NOMO-1 treated with dmso at 0.1 percent for 144 hours (cell line): Measurements from ENCODE around the gene FBXO24.

Source experiments
- DNase-seq: peaks from one replicate; lab custom pipeline; 2025; ENCODE audit not compliant: unreplicated experiment; lab: John Stamatoyannopoulos, UW

FBXO24 gene

DNA sequence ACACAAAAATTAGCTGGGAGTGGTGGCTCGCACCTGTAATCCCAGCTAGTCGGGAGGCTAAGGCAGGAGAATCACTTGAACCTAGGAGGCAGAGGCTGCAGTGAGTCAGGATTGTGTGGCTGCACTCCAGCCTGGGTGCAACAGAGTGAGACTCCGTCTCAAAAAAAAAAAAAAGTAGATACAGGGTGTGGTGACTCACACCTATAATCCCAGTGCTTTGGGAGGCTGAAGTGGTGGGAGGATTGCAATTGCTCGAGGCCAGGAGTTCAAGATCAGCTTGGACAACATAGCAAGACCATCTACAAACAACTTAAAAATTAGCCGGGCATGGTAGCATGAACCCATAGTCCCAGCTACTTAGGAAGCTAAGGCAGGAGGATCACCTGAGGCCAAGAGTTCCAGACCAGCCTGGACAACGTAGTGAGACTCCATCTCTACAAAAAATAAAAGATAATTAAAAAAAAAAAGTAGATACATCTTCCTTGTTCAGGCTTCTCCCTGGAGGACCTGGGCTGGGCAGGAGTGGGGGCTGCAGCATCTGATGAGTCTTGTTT lies 28.3 kb downstream of the FBXO24 start:
- no peak for DNase-seq

DNA sequence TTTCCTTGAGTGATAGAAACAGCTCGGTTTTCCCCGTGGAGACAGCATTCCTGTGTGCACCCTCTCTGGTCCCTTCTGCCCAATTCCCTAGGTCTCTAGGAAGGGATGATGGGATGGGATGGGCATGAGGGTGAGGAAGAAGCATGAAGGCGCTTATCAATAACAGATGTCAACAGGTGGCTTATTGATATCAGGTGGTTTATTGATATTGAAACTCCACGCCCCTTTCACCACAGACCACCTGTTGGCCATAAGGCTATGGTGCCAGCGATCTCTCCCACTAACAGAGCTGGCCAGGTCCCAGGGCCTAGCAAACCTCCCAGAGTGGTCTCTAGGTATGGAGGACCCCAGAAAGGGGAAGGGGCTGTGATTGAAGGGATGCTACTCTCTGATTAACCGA lies 34.1 kb downstream of the FBXO24 start:
- no peak for DNase-seq

DNA sequence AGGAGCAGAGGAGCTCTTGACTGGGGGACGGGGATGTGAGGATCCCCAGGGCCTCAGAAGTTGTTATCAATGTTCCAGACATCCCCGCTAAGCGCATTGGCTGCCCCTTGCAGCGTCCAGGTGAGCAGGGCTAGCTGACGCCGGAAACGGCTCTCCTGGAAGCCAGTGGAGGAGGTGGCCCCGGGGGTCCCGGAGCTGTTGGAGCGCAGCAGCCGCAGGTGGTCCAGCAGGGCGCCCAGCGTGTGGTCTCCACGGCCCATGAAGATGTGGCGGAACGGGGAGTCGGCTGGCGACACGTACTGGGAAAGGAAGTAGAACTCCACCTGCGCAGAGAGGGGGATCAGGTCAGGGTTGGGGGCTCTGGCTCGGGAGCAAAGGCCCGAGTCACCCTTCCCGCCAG lies 34.7 kb downstream of the FBXO24 start:
- no peak for DNase-seq

DNA sequence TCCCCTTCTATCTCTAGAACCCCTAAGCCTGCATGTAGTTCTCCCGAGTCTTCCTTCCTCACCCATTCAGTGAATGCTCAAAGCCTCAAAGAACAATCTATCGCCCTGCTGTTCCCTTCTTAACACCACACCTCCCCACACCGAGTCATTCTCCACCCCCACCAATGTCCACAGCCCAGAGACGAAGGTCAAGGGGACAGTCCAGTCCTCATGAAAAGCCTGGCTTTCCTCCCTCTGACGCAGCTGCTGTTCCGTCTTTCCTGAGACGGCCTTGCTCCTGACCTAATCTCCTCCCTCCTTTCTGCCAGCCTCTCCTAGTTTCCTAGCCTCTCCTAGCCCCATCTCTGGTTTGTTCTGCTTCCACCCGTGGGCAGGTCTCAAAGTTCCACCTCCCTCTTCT lies 35.4 kb downstream of the FBXO24 start:
- DNase-seq: no peak

DNA sequence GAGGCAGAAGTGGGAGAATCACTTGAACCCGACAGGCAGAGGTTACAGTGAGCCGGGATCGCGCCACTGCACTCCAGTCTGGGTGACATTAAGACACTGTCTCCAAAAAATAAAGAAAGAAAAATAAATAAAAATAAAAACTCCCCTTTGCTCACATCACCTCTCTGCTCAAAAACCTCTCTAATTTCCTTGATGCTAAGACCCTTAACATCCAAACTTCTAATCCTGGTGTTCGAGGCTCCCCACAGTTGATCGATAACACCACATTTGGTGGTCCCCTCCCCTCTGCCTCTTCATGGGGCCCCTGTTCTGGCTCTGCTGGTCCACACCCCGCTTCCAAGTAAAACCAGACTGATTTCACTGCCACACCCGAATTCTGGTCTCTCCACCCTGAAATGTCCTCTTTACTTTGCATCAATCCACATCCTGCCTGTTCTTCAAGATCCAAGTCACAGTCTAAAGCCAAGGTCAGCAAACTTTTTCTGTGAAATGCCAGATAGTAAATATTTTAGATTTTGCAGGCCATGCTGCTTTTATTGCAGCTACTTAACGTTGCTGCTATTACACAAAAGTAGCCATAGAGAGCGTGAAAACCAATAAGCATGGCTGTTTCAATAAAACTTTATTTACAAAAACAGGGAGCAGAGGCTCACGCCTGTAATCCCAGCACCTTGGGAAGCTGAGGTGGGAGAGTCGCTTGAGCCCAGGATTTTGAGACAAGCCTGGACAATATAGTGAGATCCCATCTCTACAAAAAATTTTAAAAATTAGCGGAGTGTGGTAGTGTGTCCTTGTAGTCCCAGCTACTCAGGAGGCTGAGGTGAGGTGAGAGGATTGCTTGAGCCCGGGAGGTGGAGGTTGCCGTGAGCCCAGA lies 38.1 kb downstream of the FBXO24 start:
- DNase-seq: no peak

DNA sequence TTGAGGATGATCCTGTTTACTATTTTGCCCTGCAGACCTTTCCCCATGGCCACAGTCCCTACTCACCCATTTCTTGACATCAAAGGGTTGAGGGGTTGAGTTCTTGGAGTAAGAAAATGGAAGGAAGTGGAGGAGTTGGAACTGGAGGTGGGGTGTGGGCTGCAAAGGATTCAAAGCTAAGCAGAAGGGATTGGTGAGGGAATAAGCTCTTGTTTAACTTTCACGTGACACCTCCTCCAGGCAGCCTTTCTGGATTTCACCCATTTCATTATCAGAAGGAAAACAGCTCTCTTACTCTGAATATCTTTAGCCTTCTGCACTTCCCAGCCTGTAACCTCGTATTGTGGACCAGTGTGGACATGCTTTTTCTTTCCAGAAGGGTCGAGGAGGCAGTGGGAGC lies 39.9 kb downstream of the FBXO24 start:
- DNase-seq: no peak

DNA sequence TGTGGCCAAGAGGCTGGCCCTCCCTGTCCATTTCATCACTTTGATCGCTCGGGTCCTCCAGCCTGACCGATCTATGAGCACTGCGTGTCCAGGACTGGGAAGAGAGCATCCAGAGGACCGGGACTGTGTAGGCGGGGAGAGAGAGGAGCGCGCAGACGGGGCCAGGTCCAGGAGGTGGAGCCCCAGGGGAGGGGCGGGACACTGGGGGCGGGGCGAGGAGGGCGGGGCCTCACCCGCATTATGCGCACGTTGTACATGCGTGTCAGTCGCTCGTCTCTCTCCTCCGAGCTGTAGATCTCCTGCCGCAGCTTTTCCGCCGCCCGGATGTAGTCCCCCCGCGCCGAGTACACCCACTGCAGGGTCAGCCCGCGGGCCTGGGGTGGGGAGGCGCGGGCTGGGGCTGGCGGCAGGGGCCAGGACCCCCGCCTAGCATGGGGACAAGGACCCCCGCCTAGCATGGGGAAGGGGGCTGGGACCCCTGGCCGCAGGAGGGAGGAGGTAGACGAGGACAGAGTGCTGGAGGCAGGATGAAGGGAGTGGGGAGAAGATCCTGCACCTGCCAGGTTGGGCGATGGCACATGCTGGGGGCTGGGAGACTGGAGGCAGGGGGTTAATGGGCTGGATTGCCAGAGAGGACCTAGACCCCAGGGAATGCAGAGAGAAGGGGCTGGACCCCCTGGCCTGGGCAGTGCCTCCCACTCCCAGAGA lies 40.6 kb downstream of the FBXO24 start:
- no peak for DNase-seq

DNA sequence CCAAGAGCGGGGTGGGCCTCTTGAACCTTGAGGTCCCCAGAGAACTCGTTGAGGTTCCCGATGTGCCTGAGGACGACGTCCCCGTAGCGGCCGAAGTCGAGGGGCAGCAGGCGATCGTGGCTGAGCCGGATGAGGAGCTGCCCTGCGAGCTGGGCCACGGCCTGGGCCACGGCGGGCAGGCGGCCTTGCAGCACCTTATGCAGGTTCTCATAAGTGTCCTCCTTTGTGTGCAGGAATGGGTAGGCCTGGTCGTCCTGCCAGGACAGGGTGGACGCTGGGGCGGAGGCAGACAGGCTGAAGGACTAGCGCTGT lies 41.1 kb downstream of the FBXO24 start:
- no peak for DNase-seq

DNA sequence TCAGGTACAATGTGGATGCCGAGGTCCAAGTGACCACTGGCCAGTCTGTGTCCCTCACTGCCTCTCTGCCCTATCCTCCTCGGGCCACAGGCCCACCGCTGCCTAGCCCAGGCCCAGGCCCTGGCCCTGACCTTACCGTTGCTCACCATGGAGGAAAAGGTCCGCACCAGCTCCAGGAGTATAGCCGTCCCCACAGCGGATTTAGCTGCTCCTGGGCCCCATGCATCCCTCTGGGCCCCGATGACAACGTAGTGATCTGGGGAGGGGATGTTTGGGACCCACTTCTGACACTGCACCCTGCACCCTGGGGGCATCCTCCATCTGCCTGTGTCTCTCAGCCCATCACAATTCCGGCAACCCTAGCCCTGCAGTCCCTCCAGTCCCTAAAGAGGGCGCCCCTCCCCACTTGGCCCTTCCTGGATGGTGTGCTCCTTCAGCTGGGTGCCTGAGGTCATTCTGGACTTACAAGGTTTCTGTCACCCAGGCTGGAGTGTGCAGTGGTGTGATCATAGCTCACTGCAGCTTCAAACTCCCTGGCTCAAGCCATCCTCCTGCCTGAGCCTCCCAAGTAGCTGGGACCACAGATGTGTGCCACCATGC lies 43.1 kb downstream of the FBXO24 start:
- peak; percentile 23 for DNase-seq

DNA sequence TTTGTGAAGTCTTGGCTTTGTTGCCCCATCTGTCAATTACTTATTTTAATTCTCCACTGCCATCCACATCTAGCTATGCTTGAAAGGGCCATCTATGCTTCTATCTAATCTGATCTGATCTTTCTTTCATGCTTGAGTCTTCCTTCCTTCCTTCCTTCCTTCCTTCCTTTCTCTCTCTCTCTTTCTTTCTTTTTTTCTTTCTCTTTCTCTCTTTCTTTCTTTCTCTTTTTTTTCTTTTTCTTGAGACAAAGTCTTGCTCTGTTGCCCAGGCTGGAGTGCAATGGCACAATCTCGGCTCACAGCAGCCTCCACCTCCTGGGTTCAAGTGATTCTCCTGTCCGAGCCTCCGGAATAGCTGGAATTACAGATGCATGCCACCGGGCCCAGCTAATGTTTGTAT lies 43.9 kb downstream of the FBXO24 start:
- DNase-seq: no peak

DNA sequence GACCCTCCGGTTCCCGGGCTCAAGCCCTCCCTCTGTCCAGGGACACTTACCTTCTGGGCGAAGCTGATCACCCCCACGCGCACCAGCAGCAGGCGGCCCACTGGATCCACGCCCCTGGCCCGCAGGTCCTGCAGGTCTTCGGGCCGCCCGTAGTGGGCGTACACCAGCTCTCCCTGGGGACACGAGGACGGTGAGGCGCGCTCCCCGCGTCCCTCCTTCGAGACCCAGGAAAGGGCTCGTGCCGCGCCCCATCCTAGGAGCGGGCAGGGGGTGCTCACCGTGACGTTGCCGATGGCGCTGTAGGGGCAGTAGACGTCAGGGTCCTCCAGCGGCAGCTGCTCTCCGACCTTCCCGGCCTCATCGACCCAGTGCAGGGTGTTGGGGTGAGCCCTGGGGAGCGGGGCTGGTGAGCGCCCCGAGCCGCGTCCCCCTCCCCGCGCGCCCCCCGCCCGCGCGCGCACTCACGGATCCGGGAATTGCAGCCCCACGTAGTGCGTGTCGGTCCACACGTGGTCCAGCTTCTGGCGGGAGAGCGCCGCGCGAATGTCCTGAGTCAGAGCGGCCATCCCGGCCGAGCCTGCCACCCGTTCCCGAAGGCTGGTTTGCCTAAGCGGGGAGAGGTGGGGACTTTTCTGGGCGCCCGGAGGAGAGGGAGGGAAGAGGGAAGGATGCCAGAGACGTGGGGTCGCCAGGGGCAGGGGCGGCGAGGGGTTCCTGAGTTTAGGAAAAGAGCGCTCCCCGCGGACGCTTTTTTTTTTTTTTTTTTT lies 47.0 kb downstream of the FBXO24 start:
- DNase-seq: peak; percentile 48

DNA sequence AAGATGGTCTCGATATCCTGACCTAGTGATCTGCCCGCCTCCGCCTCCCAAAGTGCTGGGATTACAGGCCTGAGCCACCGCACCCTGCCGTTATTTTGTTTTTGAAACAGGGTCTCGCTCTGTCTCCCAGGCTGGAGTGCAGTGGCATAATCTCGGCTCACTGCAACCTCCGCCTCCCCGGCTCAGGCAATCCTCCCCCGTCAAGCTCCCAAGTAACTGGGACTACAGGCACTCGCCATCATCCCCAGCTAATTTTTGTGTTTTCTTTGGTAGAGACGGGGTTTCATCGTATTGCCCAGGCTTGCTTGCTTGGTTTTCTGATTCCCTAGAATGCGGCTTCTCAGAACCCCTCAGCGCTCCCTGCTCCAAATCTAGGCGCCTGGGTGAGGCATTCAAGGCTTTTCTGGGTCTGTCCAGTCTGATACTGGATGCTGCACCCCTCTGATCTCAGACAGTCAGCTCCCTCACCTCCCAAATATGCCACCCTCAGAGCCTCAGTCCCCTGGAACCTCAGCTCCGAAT lies 53.9 kb downstream of the FBXO24 start:
- no peak for DNase-seq

DNA sequence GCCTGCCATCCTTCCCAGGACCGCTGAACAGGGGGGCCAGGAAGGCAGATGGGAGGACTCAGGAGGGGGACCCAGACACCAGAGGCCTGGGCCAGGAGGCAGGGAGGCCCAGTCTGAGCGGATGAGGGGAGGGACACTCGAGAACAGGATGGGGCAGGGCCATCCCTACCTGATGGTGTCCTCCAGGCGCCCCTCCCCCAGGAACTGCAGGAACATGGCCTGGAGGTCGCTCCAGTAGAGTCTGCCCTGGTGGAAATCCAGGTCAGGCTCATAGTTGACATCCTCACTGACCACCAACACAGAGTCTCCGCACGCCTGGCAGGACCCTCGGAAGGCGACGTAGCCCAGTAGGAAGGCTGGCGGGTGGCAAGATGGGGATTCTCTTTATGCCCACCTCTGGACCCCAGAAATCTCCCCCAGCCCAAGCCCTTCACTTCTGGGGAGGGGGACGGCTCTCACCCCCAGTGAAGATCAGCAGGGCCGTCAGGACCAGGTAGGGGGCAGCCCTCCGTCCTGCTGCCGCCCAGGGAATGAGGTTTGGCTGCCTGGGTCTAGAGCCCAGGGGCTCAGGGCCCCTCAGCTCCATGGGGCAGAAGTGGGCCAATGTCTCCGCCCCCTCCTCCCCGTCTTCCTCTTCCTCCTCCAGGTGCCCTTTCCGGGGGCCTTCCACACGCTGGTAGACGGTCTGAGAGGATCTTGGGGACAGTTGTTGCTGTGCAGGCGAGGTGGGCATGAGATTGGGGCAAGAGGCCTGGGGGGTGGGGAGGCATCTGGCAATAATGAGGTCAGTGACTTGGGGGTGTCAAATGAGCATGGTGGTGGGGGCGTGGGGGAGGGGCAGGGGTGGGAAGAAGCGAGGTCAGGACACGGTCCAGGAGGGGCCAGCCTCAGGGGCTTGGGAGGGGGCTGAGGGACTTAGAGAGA lies 54.7 kb downstream of the FBXO24 start:
- DNase-seq: no peak

DNA sequence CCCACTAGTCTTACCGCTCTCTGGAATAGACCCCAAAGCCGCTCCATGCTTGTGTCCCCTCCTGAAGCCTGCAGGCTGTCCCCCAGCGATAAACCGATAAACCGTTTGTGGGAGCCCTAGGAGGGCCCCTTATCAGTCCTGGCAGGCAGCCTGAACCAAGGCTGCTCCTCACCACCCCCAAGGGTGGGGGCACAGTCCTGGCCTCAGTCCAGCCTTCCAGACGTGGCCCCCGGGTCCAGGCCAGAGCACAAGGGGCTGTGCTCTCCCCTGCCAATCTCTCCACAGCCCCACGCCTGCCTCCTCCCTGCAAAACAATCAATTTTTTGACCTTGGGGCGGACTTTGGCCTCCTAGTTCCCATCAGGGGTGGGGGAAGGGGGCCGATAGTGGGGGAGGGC lies 55.3 kb downstream of the FBXO24 start, which contains the start of gene TFR2:
TFR2 (minus strand) TSS at position 90 of the 397 bp plus-strand sequence; CDS start at position 47, 43 bp downstream.
- no peak for DNase-seq

DNA sequence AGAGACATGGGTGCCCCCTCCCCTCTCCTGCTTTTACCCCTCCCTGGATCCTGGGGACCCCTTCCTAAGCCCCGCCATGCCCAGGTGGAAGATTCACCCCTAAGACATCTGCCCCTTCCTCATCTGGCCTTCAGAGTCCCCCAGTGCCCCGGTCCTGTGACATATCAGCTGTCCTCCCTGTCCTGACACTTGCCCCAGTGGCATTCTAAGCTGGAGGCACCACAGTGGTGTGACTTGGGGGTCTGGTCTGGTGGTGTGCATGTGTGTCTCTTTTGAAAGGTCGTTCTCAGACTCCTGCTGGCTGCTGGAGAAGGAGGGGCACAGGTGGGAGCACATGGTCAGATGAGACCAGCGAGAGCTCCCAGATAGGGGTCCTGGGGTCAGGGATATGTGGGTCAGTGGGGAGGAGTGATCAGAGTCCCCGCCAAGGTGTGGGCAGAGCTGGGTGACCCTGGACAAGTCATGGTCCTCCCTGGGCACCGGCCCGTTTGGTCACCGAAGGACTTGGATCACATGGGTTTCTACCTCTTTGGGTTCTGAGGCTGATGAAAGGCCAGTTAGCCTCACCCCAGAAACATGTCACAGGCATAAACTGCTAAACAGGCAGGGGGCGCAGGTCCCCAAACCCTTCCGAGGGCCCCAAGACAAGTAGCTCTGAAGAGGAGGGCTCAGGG lies 55.9 kb downstream of the FBXO24 start:
- DNase-seq: no peak

DNA sequence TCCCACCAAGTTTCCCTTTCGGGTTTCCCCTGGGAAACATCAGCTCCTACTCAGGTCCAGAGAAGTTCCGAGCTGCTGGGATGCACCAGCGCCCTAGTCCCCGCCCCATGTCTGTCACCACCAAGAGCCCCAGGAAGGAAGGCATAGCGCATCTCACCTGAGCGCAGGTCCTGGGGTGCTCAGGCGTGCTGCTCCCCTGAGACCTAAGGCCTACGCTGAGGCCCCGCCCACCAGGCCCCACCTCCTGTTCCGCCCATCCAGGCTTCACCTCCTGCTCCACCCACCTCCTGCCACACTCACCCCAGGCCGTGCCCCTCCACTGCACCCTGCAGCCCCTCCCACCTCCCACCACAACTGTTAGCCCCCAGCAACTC lies 56.4 kb downstream of the FBXO24 start:
- DNase-seq: no peak

DNA sequence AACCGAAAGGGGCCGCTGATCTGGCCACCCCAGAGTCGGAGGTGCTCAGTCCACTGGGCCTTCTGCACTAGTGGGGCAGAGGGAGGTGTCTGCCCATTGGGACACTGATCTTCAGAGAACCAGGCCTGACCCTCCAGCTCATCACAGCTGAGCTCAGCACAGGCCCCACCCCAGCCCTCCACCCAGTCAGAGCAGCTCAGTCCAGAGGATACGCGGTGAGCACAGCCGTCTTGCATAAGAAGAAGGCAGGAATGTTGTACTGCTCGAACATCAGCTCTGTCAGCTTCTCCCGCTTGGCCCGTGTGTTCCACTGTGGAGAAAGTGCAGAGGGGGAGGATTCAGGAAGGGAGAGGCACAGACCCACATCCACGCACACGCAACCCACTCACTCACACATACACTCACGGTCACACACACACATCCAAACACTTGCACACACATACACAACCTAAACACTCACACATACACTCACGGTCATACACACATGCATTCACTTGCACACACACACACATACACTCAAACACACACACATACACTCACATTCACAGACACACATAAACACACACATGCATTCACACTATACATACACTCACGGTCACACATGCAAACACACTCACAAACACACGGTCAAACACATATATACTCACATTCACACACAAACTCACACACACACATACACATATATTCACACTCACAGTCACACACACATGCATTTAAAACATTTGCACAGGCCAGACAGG lies 63.9 kb downstream of the FBXO24 start:
- DNase-seq: no peak
